HepG2 (cell line): ENCODE measurements around the gene NRBF2. TPM values are rescaled to one million over a fixed set of nuclear protein-coding genes. Genes with fewer than 3 reads are reported as not detected.

Experiments
- ATAC-seq: fragments of 200-7000 bp; cut with Tn5 transposase; 3 replicates; pipeline ENCODE4 v1.9.1; 2020; ENCODE audit warnings: mild to moderate bottlenecking, moderate library complexity
- BruUV-seq: library from RNA; stranded (reverse); fragments of 400-500 nt; replicated peaks from 2 replicates; lab custom pipeline; 2021; lab: Mats Ljungman, UMichigan
- CTCF ChIA-PET: fragments of 300-600 bp; formaldehyde crosslinking; extraction: SDS; loops from one replicate; lab custom pipeline; 2021; ENCODE audit warnings: low total read pairs, inconsistent platforms, low intra/inter-chr PET ratio; lab: Yijun Ruan, JAX
- POLR2A ChIA-PET: fragments of 350-600 bp; sonication (Branson Sonifier 250); formaldehyde crosslinking; loops from one replicate; lab custom pipeline; 2020; ENCODE audit warnings: antibody characterized with exemption, inconsistent platforms; lab: Yijun Ruan, JAX
- DNase-seq: peaks from one replicate; pipeline ENCODE4 v3.0.0-alpha.2; 2015; ENCODE audit warnings: low spot score
- FAIRE-seq: peaks from 3 replicates; lab custom pipeline; 2011; peaks lifted over from hg19 to GRCh38; lab: Jason Lieb, UNC
- H2AFZ ChIP-seq: one replicate; pipeline ENCODE4 v1.6.1; 2011; ENCODE audit warnings: low read length, inconsistent platforms
- H3K27ac ChIP-seq: fragments of 300-600 bp; 3 replicates; pipeline ENCODE4 v1.8.0; 2011; ENCODE audit warnings: mixed run types, mild to moderate bottlenecking, mixed read lengths, low read length, inconsistent platforms; ENCODE audit not compliant: insufficient read depth; ENCODE audit errors: extremely low read length
- H3K27me3 ChIP-seq, 2 experiments: fragments of 200-600 bp in 1 of 2; 2 replicates in 1 of 2; 3 replicates in 1 of 2; pipeline versions ENCODE4 v1.6.0 to v1.8.0; 2011; ENCODE audit warnings: low read length in 2 of 2, mild to moderate bottlenecking in 2 of 2, moderate library complexity in 2 of 2, inconsistent platforms in 1 of 2; ENCODE audit not compliant: insufficient read depth in 2 of 2, control insufficient read depth in 1 of 2
- H3K36me3 ChIP-seq, 2 experiments: fragments of 200-600 bp in 1 of 2; replicated peaks in 1 of 2; 2 replicates in 1 of 2; 3 replicates in 1 of 2; pipeline versions ENCODE4 v1.5.1 to v1.8.0; 2011; ENCODE audit warnings: low read length in 2 of 2, inconsistent platforms in 1 of 2; ENCODE audit not compliant: insufficient read depth in 2 of 2, control insufficient read depth in 1 of 2
- H3K4me1 ChIP-seq: 2 replicates; pipeline ENCODE4 v1.5.1; 2012; ENCODE audit warnings: low read length, inconsistent platforms; ENCODE audit not compliant: insufficient read depth
- H3K4me2 ChIP-seq: 2 replicates; pipeline ENCODE4 v1.6.0; 2011; ENCODE audit warnings: low read depth, low read length, inconsistent platforms
- H3K4me3 ChIP-seq, 3 experiments: fragments of 200-600 bp in 1 of 3; sonication (generic), shearing (Covaris generic) in 1 of 3; replicated peaks in 1 of 3; 2 replicates each; pipeline ENCODE4 v1.5.1; 2011 to 2016; ENCODE audit warnings: low read length in 3 of 3, inconsistent platforms in 2 of 3, low read depth in 2 of 3, mild to moderate bottlenecking in 2 of 3, control low read depth in 1 of 3, mixed read lengths in 1 of 3; ENCODE audit not compliant: insufficient read depth in 1 of 3
- H3K79me2 ChIP-seq: one replicate; pipeline ENCODE4 v1.6.1; 2011; ENCODE audit warnings: low read length, inconsistent platforms; ENCODE audit not compliant: insufficient read depth
- H3K9ac ChIP-seq: 2 replicates; pipeline ENCODE4 v1.6.0; 2011; ENCODE audit warnings: mild to moderate bottlenecking, low read depth, low read length, inconsistent platforms; ENCODE audit not compliant: insufficient read depth
- H3K9me3 ChIP-seq: 2 replicates; pipeline ENCODE4 v1.5.1; 2012; ENCODE audit warnings: mild to moderate bottlenecking, low read length
- H4K20me1 ChIP-seq: 2 replicates; pipeline ENCODE4 v1.6.0; 2011; ENCODE audit warnings: inconsistent platforms, mild to moderate bottlenecking, low read length, moderate library complexity; ENCODE audit not compliant: insufficient read depth
- ARNT2 ChIP-seq: sonication (generic); formaldehyde crosslinking; IDR thresholded peaks from 2 replicates; pipeline ENCODE4 v1.8.0; 2022; ENCODE audit warnings: mild to moderate bottlenecking, low read depth, missing genetic modification reagents, moderate library complexity
- ATAD3A ChIP-seq: sonication (generic); formaldehyde crosslinking; IDR thresholded peaks from 2 replicates; pipeline ENCODE4 v1.4.0; 2020; ENCODE audit warnings: missing genetic modification reagents
- BHLHE40 ChIP-seq: IDR thresholded peaks from 2 replicates; pipeline ENCODE4 v1.6.1; 2011; ENCODE audit warnings: low read length, improper control_type of control experiment
- CBX1 ChIP-seq: IDR thresholded peaks from one replicate; pipeline ENCODE4 v1.6.1; 2016; ENCODE audit warnings: antibody characterized with exemption, low read depth
- GABPB1 ChIP-seq: IDR thresholded peaks from 2 replicates; pipeline ENCODE4 v1.6.1; 2016; ENCODE audit warnings: mild to moderate bottlenecking, missing genetic modification reagents, moderate library complexity, missing compliant biosample characterization
- IRF1 ChIP-seq: sonication (generic); formaldehyde crosslinking; IDR thresholded peaks from 2 replicates; pipeline ENCODE4 v1.4.0; 2020; ENCODE audit warnings: low read depth, mild to moderate bottlenecking, missing genetic modification reagents
- NFKB2 ChIP-seq: sonication (generic); formaldehyde crosslinking; IDR thresholded peaks from 2 replicates; pipeline ENCODE4 v1.4.0; 2020; ENCODE audit warnings: missing genetic modification reagents, borderline replicate concordance
- SKI ChIP-seq: fragments of 450-650 bp; IDR thresholded peaks from one replicate; pipeline ENCODE4 v1.6.1; 2018; ENCODE audit warnings: mild to moderate bottlenecking; ENCODE audit not compliant: partially characterized antibody
- ZBTB3 ChIP-seq: sonication (generic); formaldehyde crosslinking; IDR thresholded peaks from 2 replicates; pipeline ENCODE4 v1.4.0; 2020; ENCODE audit warnings: low read depth, mild to moderate bottlenecking, moderate library complexity, missing genetic modification reagents, borderline replicate concordance
- ZNF34 ChIP-seq: sonication (generic); formaldehyde crosslinking; IDR thresholded peaks from 2 replicates; pipeline ENCODE4 v1.4.0; 2020; ENCODE audit warnings: mild to moderate bottlenecking, missing genetic modification reagents, borderline replicate concordance
- ZNF44 ChIP-seq: sonication (generic); formaldehyde crosslinking; IDR thresholded peaks from 2 replicates; pipeline ENCODE4 v1.5.1; 2020; ENCODE audit warnings: mild to moderate bottlenecking, missing genetic modification reagents
- ZNF672 ChIP-seq: sonication (generic); formaldehyde crosslinking; IDR thresholded peaks from 2 replicates; pipeline ENCODE4 v1.8.1; 2022; ENCODE audit warnings: missing genetic modification reagents
- WGBS: methylation state at CpG from one replicate; pipeline ENCODE4 v1.1.6; 2017; ENCODE audit warnings: low lambda C conversion rate; 5-methylcytosine and 5-hydroxymethylcytosine counted together
- in situ Hi-C: cut with HindIII; loops from 2 replicates; pipeline ENCODE4 v1.10.0; 2017; ENCODE audit warnings: low pct_unique_long_range_greater_than_20kb; ENCODE audit not compliant: extremely low pct_ligation_motif_present
- intact Hi-C: fragments of 100-400 bp; cut with micrococcal nuclease; formaldehyde crosslinking; loops from one replicate; pipeline ENCODE4 v1.10.0; 2022; ENCODE audit not compliant: unreplicated experiment
- polyA plus RNA-seq, 8 experiments: library from polyadenylated mRNA; depleted of rRNA in 3 of 8; stranded (reverse) in 7 of 8; unstranded in 1 of 8; fragments of >200 nt; fragmentation: Illumina TruSeq in 4 of 8; extraction: Trizol in 4 of 8; gene quantifications; 2 replicates each; pipeline versions ENCODE4 v1.2.1 to v1.2.3, GENCODE V29; 2011 to 2016; ENCODE audit warnings: low read depth in 4 of 8, missing spikeins in 1 of 8, mixed read lengths in 1 of 8; ENCODE audit not compliant: insufficient read depth in 1 of 8
- total RNA-seq, 5 experiments: library from RNA; depleted of rRNA; stranded (reverse); fragments of >200 nt; fragmentation: Illumina TruSeq; extraction: Trizol; gene quantifications; 2 replicates each; pipeline ENCODE4 v1.2.3, GENCODE V29; 2016; ENCODE audit warnings: low read depth in 1 of 5

NRBF2 gene
- total and polyA plus RNA-seq, 2 of the 13 experiments (the other 11 are each of a cell fraction or from before 2014, with no cell fraction given): 20.0 to 28.4 TPM

- ChIA-PET POLR2A (interaction anchor here (1.2 kb wide), 1 partner anchor 9 kb away, joined by 3 read pairs; no protein-coding TSS in a partner anchor), CTCF (no interaction called here)
- Histone ChIP-seq H2AFZ (no peak overlapping the region), H3K36me3 (peaks cover 13 to 78% of the 10 kb centered on the region in 2 experiments), H3K79me2 (no peaks in the 10 kb centered on the region), H3K4me3 (no peak overlapping the region), H3K9ac (no peak overlapping the region), H4K20me1 (0 out of 2 replicates have a peak, but pooled peaks cover 2% of the 10 kb centered on the region), H3K4me1 (no peaks in the 10 kb centered on the region), H3K4me2 (no peak overlapping the region), H3K27me3 (no peaks in the 10 kb centered on the region), H3K27ac (no peak overlapping the region), H3K9me3 (no peaks in the 10 kb centered on the region)
- in situ Hi-C loops (no loop called here), intact Hi-C loops (no loop called here)
- FAIRE-seq: no peak
- BruUV-seq: no TSS peak
- ATAC-seq: peak; percentile 41; the same call in 1 of the 3 replicates
- no peak for DNase-seq
- WGBS: 96% methylated on average over 1 of the region's 1 CpG
- TF ChIP-seq ARNT2 (CRISPR knock-in tag): no peak
- TF ChIP-seq CBX1: no peak
- TF ChIP-seq GABPB1 (CRISPR knock-in tag): no peak
- TF ChIP-seq ZNF672 (CRISPR knock-in tag): no peak
- TF ChIP-seq IRF1: no peak
- no peak for TF ChIP-seq ATAD3A (CRISPR knock-in tag)
- TF ChIP-seq ZBTB3: no peak
- no peak for TF ChIP-seq BHLHE40
- no peak for TF ChIP-seq SKI
- TF ChIP-seq ZNF34: no peak
- no peak for TF ChIP-seq NFKB2 (CRISPR knock-in tag)
- TF ChIP-seq ZNF44 (CRISPR knock-in tag): no peak
Observed at GRCh38 chr10:63175534-63175933, 42.4 kb downstream of the NRBF2 start.
